Prostate gland (tissue), 2 donors: ENCODE data around the gene PRKG1.

Experiments
- CTCF ChIP-seq, 4 experiments: fragments of 200-600 bp in 2 of 4; fragments of 450-650 bp in 2 of 4; sonication (generic) in 2 of 4; IDR thresholded peaks; 1 replicate in 3 of 4; 2 replicates in 1 of 4; pipeline ENCODE4 v1.5.1; 2016 to 2019; ENCODE audit warnings: antibody characterized with exemption in 4 of 4, mild to moderate bottlenecking in 2 of 4, moderate library complexity in 2 of 4
- POLR2AphosphoS5 ChIP-seq: sonication (generic); formaldehyde crosslinking; IDR thresholded peaks from one replicate; pipeline ENCODE4 v1.6.1; 2017; ENCODE audit warnings: antibody characterized with exemption

DNA sequence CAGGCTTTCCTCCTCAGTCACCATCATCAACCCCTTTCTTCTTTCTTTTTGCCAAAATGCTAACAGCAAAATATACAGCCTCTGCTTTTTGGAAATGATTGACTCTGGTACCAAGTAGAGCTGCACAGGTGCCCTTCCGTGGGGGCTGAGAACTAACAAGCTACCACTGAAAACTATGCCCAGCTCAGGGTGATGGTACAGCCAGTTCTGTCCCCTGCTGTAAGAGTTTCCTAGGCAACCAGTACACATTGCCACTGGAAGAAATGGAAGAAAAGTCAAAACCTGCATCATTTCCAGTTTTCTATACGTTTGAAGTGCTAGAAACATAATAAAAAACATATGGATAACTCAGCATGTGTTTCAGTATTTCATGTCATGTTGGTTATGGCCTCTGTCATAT, 297.5 kb downstream of the PRKG1 start:
- TF ChIP-seq CTCF (IDR thresholded peaks at IDR 0.05), result no peak
- no peak for TF ChIP-seq POLR2AphosphoS5
